Skeletal muscle cell (primary cell): Measurements from ENCODE around the gene TLR6.

Experiments
- DNase-seq: peaks from one replicate; pipeline ENCODE4 v3.0.0-alpha.2; 2010; ENCODE audit warnings: low read depth
- H3K4me3 ChIP-seq: 2 replicates; pipeline ENCODE4 v1.5.1; 2011; ENCODE audit warnings: low read depth, mild to moderate bottlenecking, control low read depth, low read length, moderate library complexity

The TLR6 gene, protein sequence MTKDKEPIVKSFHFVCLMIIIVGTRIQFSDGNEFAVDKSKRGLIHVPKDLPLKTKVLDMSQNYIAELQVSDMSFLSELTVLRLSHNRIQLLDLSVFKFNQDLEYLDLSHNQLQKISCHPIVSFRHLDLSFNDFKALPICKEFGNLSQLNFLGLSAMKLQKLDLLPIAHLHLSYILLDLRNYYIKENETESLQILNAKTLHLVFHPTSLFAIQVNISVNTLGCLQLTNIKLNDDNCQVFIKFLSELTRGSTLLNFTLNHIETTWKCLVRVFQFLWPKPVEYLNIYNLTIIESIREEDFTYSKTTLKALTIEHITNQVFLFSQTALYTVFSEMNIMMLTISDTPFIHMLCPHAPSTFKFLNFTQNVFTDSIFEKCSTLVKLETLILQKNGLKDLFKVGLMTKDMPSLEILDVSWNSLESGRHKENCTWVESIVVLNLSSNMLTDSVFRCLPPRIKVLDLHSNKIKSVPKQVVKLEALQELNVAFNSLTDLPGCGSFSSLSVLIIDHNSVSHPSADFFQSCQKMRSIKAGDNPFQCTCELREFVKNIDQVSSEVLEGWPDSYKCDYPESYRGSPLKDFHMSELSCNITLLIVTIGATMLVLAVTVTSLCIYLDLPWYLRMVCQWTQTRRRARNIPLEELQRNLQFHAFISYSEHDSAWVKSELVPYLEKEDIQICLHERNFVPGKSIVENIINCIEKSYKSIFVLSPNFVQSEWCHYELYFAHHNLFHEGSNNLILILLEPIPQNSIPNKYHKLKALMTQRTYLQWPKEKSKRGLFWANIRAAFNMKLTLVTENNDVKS

DNA sequence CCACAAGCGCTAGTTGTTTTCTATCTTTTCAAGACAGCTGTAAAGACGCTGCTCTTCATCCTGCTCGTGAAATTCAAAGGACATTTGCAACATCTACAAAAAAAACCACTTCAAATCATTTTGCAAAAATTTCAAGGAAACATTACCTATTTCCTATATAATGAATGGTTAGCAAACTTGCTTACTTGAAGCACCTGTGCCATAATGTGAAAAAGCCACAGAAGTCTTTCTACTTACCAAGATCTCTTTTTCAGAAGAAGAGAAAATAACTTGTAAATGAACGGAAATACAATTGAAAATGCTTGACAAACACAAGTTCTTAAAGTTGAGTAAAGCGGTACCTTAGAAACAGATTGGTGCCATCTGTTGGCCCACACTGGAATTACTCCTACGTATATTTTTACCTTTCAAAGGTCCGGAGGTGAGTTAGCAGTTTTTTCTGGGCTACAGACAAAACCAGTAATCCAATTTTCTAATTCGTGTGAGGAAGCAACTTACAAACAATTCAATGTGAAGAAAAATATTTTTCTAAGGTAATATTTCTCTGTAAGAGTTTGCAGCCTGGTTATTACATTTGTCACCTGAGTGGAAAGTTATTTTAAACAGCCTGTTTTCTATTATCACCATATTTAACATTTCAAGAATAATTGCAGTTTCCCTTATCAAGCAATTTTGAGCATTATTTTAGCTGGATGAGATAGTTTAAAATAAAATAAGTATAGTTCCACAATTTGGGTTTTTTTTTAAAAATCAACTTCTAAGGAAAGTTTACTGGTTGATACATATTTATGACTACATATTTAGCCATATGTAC, at the start of gene TLR6:
TLR6 (minus strand) TSS at position 294 of the 814 bp plus-strand sequence. CDS start 27,344 bp downstream, outside the sequence.
- DNase-seq, result no peak
- H3K4me3 ChIP-seq, result peak within 1 kb of the TSS; percentile 34

DNA sequence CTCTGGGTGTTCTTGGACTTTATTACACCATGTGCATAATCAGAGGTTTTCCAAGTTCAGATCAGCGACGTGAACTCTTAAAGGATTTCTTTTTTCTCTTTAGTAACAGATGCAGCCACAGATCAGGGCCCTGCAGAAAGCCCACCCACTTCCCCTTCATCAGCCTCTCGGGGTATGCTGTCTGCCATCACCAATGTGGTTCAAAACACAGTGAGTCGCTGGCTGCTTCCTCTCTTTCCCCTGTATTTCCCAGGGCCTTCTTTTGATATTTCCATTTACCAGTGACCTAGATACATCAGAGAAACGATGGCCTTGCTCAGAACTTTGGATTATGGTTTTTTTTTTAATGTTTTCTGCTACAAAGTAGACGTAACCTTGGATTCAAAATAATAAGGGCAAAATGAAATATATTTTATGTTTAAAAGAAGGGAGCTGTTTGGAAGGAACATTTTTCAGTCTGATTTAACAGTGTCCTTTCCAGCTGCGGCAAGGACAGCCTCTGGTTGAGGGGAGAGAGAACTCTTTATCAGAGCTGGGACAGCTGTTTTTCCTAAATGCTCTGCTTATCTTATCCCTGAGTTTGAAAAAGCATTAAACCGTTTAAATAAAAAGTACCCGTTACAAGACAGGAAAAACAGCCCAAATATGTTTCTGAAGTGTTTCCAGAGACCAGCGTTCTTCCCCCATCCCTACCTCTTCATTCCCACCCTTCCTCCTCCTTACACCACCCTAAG, 49.2 kb upstream of the TLR6 start:
- H3K4me3 ChIP-seq, result no peak overlapping the region
- DNase-seq, result no peak

DNA sequence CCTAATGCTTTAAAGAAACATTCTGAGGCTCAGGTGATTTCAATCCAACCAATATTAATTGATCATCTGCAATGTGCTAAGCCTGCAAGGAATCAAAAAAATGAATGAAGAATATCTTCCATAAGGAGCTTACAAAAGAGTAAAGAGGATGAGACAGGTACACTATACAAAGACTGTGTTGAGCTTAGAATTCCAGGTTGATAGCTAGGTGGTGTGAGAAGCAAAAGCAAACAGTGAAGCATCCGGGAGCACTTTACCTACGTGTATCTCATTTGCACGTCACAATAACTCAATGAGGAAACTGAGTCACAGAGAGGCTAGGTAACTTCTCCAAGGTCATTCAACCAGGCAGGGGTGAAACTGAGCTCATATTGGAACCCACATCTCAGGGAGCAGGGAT, 48.1 kb upstream of the TLR6 start:
- H3K4me3 ChIP-seq, result no peak overlapping the region
- no peak for DNase-seq

DNA sequence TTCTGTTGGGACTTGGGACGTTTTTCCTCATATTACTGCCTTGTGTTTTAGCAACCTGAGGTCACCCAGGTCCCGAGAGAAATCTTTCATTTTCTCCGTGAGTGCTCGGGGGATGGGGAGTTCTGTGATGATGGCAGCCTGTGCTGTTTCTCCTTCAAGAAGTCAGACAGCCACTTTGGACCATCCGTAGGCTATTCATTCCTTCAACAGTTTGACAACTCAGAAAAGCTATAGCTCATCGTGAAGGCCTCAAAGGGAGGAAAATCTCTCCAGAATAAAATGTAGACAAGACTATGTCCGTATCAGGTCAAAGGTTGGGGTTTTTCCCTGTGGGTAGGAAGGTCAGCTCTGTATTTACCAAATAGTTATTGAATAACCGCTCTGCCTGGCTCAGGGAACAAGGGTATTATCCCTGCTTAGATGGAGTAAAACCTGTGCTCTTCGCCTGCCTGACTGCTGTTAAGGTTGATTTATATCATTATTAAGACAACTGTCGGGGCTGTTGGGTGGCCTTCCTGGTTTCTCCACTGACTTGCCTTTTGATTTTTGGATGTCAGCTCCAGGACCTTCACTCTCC, 47.6 kb upstream of the TLR6 start:
- no peak overlapping the region for H3K4me3 ChIP-seq
- DNase-seq, result no peak

DNA sequence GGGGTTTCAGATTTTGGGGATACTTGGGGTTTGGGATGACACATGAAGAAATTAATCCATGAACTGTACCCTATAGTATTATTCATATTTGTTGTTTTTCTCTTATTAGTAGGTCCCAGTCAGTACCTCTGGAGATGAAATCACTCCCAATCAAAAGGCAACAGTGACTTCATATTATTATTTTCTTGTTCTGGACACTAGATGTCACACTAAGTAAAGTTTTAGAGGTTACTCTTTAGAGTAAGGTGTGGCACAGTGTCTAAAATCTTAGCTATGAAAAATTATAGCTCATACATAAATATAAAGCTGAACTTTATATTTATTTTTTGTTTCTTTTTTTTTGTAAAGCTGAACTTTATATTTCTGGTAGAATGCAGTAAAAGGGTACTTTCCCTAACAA, 46.1 kb upstream of the TLR6 start:
- DNase-seq, result no peak
- no peak overlapping the region for H3K4me3 ChIP-seq

DNA sequence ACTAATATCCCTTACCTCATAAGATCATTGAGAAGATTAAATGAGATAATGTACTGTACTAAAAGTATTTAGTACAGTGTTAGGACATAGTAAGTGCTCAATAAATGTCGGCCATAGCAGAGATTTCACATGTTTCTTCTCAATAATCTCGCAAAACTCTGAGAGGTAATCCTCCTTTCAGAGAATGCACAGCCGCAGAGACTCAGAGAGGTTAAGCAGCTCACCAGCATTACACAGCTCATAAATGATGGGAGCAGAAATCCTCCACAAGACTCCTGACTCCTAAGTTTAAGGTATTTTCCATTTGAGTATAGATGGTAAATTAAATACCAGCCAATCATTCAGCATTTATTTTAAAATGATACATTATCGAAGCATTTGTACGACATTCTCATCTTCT, 45.6 kb upstream of the TLR6 start:
- DNase-seq, result no peak
- no peak overlapping the region for H3K4me3 ChIP-seq

DNA sequence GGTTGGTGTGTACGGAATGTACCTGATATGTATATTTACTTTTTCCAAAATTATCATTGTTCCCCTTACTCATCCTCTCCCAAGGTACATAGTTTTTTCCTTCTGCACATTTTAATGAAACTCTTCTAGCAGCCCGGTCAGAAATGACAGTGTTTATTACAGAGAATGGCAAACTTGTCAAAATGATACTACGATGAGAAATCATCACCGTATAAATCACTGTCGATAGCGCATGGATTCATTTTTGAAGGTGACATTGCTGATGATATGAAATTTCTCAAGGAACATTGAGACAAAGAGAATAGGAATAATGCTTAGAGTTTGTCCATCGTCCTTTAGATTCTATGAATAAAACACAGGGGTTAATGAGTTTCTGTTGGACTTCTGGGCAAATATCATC, 41.6 kb upstream of the TLR6 start:
- no peak for DNase-seq
- no peak overlapping the region for H3K4me3 ChIP-seq

DNA sequence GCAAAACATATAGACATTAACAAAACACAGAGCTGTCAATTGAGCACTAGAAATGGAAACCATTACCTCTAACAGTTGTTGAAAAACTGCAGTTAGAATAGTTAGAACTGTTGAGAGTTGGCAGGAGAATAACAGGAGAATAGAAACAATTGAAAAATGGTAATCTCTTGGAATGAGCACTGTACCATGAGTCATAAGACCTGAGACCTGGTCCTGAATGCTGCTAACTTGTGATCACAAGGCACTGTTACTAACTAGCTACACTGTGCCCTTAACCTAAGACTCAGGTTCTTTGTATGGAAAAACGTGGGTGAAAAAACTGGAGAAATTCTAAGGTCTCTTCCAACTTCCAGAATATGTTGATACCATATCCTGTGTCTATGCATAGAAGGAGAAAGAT, 40.3 kb upstream of the TLR6 start:
- DNase-seq, result no peak
- no peak overlapping the region for H3K4me3 ChIP-seq

DNA sequence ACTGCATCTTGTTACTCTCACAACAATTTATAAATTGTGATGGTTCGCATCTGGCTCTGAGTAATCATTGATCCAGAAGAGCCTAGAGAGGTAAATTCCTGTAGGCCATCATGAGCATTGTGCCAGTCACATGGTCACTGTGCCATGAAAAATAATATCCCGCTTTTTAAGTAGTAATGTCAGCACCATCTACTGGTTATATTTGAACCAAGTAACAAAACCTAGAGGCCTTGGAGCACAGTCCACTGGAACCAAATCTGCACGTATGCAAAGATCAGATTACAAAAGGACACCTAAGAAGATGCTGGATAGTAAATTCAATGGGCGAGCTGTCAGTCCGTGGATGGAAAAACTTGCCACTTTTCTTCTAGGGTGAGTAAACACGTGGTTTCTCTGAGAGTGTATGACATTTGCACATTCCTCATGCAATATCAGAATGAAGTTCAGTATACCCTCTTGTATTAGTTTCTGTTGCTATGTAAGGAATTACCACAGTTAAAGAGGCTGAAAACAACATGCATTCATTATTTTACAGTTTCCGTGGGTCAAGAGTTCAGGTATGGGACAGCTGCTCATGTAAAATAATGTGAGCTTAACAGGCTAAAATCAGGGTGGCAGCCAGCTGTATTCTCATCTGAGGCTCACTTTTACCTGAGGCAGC, 37.8 kb upstream of the TLR6 start:
- no peak for DNase-seq
- H3K4me3 ChIP-seq, result no peak overlapping the region

DNA sequence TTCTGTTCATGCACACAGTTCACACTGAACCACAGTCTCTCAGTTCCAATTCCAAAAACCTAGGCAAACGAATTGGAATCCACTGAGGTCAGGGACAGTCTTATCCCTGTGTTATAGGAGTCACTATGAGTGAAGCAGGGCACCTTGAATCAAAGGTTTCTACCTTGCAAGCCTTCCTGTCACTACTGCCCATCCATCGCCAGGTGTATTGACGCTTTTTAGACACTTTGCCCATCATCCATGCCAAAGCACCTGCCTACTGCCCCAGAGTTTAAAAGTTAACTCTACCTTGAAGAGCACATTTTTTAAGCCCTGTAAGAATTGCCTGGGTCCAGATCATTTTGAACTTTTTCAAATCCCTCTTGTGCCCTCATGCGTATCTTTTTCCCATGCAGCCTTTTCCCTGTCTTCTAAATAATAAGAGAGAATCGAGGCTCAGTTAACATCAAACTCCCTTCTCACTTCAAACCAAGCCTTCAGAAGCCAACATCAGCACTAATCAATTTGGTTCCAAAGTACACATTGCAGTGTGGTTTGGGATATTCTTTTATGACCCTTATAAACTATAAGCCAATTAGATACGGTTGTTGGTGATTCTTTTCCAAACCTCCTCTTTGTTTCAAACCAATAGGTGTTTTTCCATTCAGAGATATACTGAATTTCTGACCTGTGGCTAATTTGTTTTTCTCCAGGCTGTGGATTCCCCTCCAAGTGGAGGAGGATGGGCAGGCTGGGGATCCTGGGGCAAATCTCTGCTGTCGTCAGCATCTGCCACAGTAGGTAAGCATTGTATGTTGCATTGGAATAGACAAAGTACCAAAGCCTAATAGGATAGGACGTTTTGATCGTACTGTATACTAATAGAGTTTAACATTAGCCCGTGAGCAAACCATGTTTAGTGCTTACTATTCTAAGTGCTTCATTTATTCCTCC, 34.7 kb upstream of the TLR6 start:
- no peak overlapping the region for H3K4me3 ChIP-seq
- no peak for DNase-seq

DNA sequence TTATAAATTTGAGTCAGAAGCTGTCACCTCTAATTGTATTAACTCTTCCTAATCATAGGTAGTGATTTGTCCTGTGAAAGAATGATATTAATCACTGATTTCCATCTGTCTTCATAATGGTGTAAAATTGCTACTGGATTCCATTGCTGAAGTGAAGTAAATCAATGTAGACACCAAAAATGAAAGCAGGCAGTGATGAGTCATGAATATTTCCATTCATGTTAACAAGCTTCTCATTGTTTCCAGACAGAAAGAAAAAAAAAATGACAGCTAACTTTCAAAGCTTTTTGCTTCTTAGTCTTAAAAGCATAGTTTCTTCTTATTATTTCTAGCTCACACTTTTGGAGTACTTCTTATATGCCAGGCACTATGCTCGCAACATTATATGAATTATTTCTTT, 32.5 kb upstream of the TLR6 start:
- no peak overlapping the region for H3K4me3 ChIP-seq
- peak; percentile 39 for DNase-seq

DNA sequence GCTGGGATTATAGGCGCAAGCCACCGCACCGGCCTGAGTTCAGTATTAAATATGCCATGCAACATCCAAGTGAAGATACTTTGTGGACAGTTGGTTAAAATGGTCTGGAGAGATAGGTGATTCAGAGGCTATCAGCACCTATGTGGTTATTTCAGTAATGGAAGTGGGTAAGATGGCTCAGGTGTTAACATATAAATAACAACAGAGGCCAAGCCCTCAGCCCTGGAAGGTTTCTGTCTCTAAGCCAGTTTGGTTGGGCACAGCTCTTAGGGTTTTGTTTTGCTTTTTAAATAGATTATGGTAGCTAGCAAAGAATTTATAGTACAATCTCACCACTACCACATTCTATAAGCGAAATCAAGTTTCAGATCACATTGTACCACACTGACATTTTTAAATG, 27.6 kb upstream of the TLR6 start:
- no peak overlapping the region for H3K4me3 ChIP-seq
- DNase-seq, result no peak

DNA sequence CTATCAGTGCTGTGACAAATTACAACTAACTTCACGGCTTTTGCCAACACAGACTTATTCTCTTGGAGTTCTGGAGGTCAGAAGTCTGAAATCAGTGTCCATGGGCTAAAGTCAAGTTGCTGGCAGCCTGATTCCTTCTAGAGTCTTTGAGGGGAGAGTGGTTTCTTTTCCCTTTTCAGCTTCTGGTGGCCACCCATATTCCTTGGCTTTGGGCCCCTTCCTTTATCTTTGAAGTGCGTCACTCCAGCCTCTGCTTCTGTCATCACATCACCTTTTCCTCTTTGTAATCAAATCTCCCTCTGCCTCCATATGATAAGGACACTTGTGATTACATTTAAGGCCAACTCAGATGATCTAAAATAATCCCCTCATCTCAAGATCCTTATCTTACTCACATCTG, 20.0 kb upstream of the TLR6 start:
- no peak for DNase-seq
- no peak overlapping the region for H3K4me3 ChIP-seq

DNA sequence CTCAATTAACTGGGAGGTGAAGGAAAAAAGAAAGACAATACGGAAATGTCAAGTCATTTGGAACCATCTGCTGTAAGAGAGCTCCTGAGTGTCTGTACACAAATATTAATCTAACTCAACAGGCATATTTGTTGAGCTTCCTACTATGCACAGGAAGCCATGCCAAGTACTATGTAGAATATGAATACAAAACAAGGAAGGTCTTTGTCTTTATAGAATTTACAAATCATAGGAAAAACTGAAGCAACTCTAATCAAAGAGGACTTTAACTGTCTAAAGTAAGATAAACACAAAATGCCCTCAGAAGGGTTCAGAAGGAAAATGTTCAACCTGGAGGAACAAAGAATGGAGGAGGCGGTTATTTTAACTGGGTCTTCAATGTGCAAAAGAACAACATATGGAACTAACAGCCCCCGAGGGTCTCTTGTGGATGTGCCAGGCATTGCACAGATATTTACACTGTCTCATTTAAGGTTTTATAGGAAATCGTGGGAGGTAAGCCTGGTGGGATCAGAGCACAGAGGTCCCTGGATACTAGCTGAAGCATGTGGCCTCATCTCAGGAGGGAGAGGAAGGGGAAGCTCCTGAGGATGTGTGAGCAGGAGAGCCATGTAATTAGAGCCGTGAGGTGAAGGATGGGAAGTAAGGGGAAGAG, 16.8 kb upstream of the TLR6 start:
- H3K4me3 ChIP-seq, result no peak overlapping the region
- DNase-seq, result no peak

DNA sequence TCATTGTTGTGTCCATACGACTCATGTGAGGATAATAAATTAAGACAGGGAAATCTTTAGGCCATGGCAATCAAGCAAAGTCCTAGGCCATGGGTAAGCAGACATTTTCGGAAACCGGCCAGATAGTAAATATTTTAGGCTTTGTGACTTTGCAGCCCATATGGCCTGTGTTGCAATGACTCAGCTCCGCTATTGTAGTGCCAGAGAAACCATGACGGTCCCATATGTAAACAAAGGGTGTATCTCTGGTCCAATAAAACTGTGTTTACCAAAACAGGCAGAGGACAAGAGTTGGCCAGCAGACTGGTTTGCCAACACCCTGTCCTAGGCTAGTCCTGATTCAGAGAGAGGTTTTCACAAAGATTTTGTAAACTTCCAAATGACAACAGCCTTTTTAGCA, 16.0 kb upstream of the TLR6 start:
- H3K4me3 ChIP-seq, result no peak overlapping the region
- DNase-seq, result no peak

DNA sequence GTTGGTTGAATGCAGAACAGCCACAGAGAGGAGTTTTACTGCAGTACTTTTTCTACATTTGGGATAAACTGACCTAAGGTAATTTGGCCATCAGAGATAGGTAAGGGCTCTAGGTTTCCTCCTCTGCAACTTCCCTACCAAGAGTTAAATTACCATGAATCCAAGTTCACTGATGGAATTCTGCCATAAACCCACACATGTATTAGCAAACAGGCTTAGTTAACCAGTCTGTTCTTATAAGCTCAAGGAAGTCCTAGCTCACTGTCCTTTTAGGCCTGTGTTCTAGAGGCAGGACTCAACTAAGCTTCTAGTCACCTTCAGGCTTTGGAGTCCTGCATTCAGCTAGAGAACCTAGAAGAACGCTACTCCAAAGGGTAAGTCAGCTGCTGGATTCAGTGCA, 15.0 kb upstream of the TLR6 start:
- no peak overlapping the region for H3K4me3 ChIP-seq
- DNase-seq, result no peak

DNA sequence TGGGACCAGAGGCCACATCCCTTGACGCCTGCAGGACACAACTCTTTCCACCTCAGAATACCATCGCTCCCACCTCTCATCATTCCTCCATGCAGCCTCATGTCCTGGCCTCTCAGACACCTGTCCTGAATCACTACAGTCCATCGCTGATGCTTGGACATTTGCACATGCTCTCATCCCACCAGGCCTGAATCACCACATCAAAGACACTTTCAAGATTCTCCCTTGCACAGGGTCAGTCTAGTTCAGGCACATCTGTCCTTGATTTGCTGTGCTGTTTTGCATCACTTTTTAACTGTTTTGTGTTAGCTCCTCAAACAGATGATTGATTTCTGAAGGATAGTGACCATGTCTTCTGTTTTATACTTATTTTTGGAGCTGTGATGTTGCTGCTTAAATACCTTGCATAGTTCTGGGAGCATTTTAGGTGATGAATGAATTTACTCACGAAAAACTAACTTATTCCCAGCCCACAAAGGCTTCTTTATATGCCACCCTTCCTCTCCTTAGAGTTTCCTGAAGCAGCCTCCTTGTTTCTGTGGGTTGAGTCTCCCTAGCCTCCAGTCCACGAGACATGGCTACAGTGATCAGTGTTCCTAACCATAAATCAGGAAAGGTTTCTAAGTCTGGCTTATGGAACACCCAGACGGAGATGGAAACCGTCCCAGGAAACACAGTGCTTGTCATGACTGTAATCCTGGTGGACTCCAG, 13.6 kb upstream of the TLR6 start:
- H3K4me3 ChIP-seq, result no peak overlapping the region
- no peak for DNase-seq
